Astrocyte of the cerebellum (primary cell): ENCODE data around the gene ACER2.
A peak's percentile ranks its signal among the peaks of the same experiment; 100 is the strongest.

Experiments
- DNase-seq: peaks from one replicate; pipeline ENCODE4 v3.0.0-alpha.2; 2011; ENCODE audit warnings: low read depth
- H3K4me3 ChIP-seq: 2 replicates; pipeline ENCODE4 v1.5.1; 2011; ENCODE audit warnings: mild to moderate bottlenecking, low read depth, low read length, moderate library complexity
- CTCF ChIP-seq: IDR thresholded peaks from 2 replicates; pipeline ENCODE4 v1.5.1; 2012; ENCODE audit warnings: low read length, low read depth, moderate library complexity, mild to moderate bottlenecking; ENCODE audit errors: missing control alignments
- in situ Hi-C: cut with HindIII; loops from 2 replicates; pipeline ENCODE4 v1.10.0; 2017; ENCODE audit warnings: low sequenced_read_pairs

ACER2 gene

GRCh38 chr9:19416143-19416542 lies 7.3 kb downstream of the ACER2 start:
- in situ Hi-C loops, result no loop called here
- DNase-seq, result peak; percentile 68
- no peak for TF ChIP-seq CTCF
- H3K4me3 ChIP-seq, result no peak overlapping the region

- H3K4me3 ChIP-seq, result no peak overlapping the region
- no peak for DNase-seq
- no peak for TF ChIP-seq CTCF
- in situ Hi-C loops, result loop anchor here (5.0 kb wide), 1 partner anchor 49 kb away; no protein-coding TSS in a partner anchor
Measured at GRCh38 chr9:19420877-19421276, 12.1 kb downstream of the ACER2 start.

DNA sequence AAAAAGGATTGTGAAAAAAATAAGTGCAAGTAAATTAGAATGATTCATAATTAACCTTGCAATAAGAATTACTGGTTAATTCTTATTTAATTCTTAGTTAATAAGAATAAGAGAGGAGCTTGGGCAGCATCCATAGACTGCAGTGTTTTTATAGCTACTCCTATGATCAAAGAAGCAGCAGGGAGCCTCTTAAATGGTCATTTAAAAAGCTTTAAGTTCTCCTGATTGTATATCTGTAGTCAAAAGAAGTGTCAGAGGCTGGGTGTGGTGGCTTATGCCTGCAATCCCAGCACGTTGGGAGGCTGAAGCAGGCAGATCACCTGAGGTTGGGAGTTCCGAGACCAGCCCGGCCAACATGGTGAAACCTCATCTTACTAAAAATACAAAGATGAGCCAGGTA lies 14.4 kb downstream of the ACER2 start:
- H3K4me3 ChIP-seq, result no peak overlapping the region
- TF ChIP-seq CTCF, result no peak
- in situ Hi-C loops, result loop anchor here (5.0 kb wide), 1 partner anchor 51 kb away; no protein-coding TSS in a partner anchor
- no peak for DNase-seq

DNA sequence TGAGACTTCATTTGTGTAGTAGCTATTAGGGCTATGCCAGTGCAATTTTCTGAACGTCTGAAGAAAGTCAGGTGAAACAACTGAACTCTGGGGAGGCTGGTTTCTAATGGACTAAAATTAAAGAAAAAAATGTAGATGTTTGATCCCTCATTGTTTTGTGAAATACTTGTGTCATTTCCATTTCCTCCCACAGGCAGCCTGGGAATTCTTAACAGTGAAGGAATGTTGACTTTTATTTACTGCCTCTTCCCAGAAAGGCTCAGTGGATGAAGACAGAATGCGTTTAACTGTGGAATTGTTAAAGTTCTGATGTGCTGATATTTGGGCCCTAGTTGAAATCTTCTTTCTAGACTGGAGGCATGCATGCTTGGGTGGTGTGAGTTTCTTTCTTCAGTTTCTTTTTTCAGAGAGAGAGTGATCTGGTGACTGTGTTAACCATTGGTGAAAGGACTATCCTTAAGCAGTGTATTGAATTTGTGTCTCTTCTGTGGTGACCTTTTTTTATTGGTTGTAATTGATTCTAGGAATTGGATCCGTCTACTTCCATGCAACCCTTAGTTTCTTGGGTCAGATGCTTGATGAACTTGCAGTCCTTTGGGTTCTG lies 15.5 kb downstream of the ACER2 start:
- TF ChIP-seq CTCF, result no peak
- DNase-seq, result no peak
- in situ Hi-C loops, result loop anchor here (5.0 kb wide), 1 partner anchor 52 kb away; no protein-coding TSS in a partner anchor
- no peak overlapping the region for H3K4me3 ChIP-seq

DNA sequence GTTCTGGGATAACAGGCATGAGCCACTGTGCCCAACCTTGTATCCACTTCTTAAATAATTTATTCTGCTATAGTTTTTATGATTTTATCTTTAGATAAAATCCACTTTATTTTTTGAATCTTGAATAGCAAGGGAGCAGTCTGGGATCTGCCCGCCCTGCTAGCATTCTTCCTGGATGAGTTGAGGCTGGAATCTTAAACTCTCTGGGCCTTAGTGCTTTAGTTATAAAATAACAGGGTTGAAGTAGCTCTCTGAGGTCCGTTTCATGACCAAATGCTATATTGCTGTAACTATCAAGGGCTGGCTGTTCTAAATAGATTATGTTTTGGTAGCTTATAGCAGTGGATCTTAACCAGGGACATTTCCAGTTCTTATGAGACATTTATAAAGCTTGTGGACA lies 20.8 kb downstream of the ACER2 start:
- DNase-seq, result no peak
- in situ Hi-C loops, result no loop called here
- H3K4me3 ChIP-seq, result no peak overlapping the region
- TF ChIP-seq CTCF, result no peak

GRCh38 chr9:19430201-19430760 lies 21.5 kb downstream of the ACER2 start:
- no peak for DNase-seq
- in situ Hi-C loops, result no loop called here
- TF ChIP-seq CTCF, result no peak
- no peak overlapping the region for H3K4me3 ChIP-seq
